Lower lobe of right lung (tissue), 2 donors: ENCODE data around the gene CHRND. TPM values are rescaled to one million over a fixed set of nuclear protein-coding genes. Genes with fewer than 3 reads are reported as not detected.
A peak's percentile ranks its signal among the peaks of the same experiment; 100 is the strongest.

ENCODE experiments used
- ATAC-seq, 2 donors: fragments of 200-7000 bp; cut with Tn5 transposase; one replicate each; pipeline ENCODE4 v1.9.1; 2020 to 2022; ENCODE audit warnings: mild to moderate bottlenecking in 2 of 2, moderate library complexity in 2 of 2
- DNase-seq: peaks from one replicate; pipeline ENCODE4 v3.0.0-alpha.2; 2020
- H3K27ac ChIP-seq: fragments of 200-600 bp; one replicate; pipeline ENCODE4 v1.8.0; 2022
- H3K27me3 ChIP-seq: fragments of 200-600 bp; one replicate; pipeline ENCODE4 v1.8.0; 2022; ENCODE audit warnings: low read depth
- H3K36me3 ChIP-seq: fragments of 200-600 bp; one replicate; pipeline ENCODE4 v1.8.0; 2022; ENCODE audit warnings: mild to moderate bottlenecking
- H3K4me1 ChIP-seq: fragments of 200-600 bp; one replicate; pipeline ENCODE4 v1.8.0; 2022
- H3K4me3 ChIP-seq: fragments of 200-600 bp; one replicate; pipeline ENCODE4 v1.8.0; 2022; ENCODE audit warnings: mild to moderate bottlenecking
- H3K9me3 ChIP-seq: fragments of 200-600 bp; one replicate; pipeline ENCODE4 v1.8.0; 2022
- CTCF ChIP-seq: fragments of 200-600 bp; IDR thresholded peaks from one replicate; pipeline ENCODE4 v1.8.0; 2022; ENCODE audit warnings: antibody characterized with exemption, mild to moderate bottlenecking
- intact Hi-C: fragments of 100-400 bp; cut with DNase I; formaldehyde crosslinking; loops from one replicate; pipeline ENCODE4 v1.11.0; 2022
- total RNA-seq: library from RNA; stranded (reverse); fragmentation: NEBNext Ultra II Directional; extraction: Animal tissue kit (Norgen Biotek cat#: 25700); gene quantifications from one replicate; pipeline ENCODE4 v1.2.1, GENCODE V29; 2021
- donor health status: DM: no; HTN: yes; CAD: no; lungs with severe emphysema.

Gene CHRND
- total RNA-seq, 1 donor from 2014 or later: not detected

- Histone ChIP-seq H3K4me1 (no peaks in the 10 kb centered on the region), H3K27ac (no peak overlapping the region), H3K27me3 (peaks cover 15% of the 10 kb centered on the region), H3K9me3 (no peaks in the 10 kb centered on the region), H3K36me3 (no peaks in the 10 kb centered on the region), H3K4me3 (no peak overlapping the region)
- no peak for ATAC-seq
- peak; percentile 33 for DNase-seq
- intact Hi-C loops: no loop called here
- TF ChIP-seq CTCF: no peak
Observed at GRCh38 chr2:232493701-232494474, 32.1 kb upstream of the CHRND start.

- H3K27ac ChIP-seq: no peak overlapping the region
- TF ChIP-seq CTCF: no peak
- peaks cover 12% of the 10 kb centered on the region for H3K27me3 ChIP-seq
- no peak overlapping the region for H3K4me3 ChIP-seq
- no peaks in the 10 kb centered on the region for H3K36me3 ChIP-seq
- DNase-seq: no peak
- intact Hi-C loops: no loop called here
- H3K9me3 ChIP-seq: no peaks in the 10 kb centered on the region
- no peaks in the 10 kb centered on the region for H3K4me1 ChIP-seq
- no peak for ATAC-seq
Observed at GRCh38 chr2:232494542-232494941, 31.4 kb upstream of the CHRND start.

GRCh38 chr2:232495292-232495691, 30.7 kb upstream of the CHRND start:
- Histone ChIP-seq H3K27ac (no peak overlapping the region), H3K4me1 (no peaks in the 10 kb centered on the region), H3K36me3 (no peaks in the 10 kb centered on the region), H3K4me3 (no peak overlapping the region), H3K27me3 (peaks cover 8% of the 10 kb centered on the region), H3K9me3 (no peaks in the 10 kb centered on the region)
- TF ChIP-seq CTCF: no peak
- intact Hi-C loops: no loop called here
- DNase-seq: no peak
- ATAC-seq: no peak

- Histone ChIP-seq H3K9me3 (no peaks in the 10 kb centered on the region), H3K4me1 (no peaks in the 10 kb centered on the region), H3K36me3 (no peaks in the 10 kb centered on the region), H3K4me3 (no peak overlapping the region), H3K27ac (no peak overlapping the region), H3K27me3 (peaks cover 8% of the 10 kb centered on the region)
- no peak for DNase-seq
- no peak for ATAC-seq
- intact Hi-C loops: no loop called here
- no peak for TF ChIP-seq CTCF
Observed at GRCh38 chr2:232496501-232497270, 29.3 kb upstream of the CHRND start.

- Histone ChIP-seq H3K4me1 (no peaks in the 10 kb centered on the region), H3K27ac (no peak overlapping the region), H3K9me3 (no peaks in the 10 kb centered on the region), H3K4me3 (no peak overlapping the region), H3K27me3 (peaks cover 12% of the 10 kb centered on the region), H3K36me3 (no peaks in the 10 kb centered on the region)
- no peak for TF ChIP-seq CTCF
- no peak for DNase-seq
- ATAC-seq: no peak
- intact Hi-C loops: no loop called here
Observed at GRCh38 chr2:232497348-232497747, 28.6 kb upstream of the CHRND start.
